Lower leg skin (tissue), 3 donors: ENCODE measurements around the gene TMED6.

ENCODE experiments used
- CTCF ChIP-seq, 3 donors: fragments of 450-650 bp; IDR thresholded peaks; one replicate each; pipeline ENCODE4 v1.5.1; 2016; ENCODE audit warnings: antibody characterized with exemption in 3 of 3, mild to moderate bottlenecking in 3 of 3, moderate library complexity in 2 of 3
- POLR2A ChIP-seq, 2 donors: fragments of 450-650 bp; IDR thresholded peaks; one replicate each; pipeline ENCODE4 v1.6.1; 2016 to 2017; ENCODE audit warnings: antibody characterized with exemption in 2 of 2, mild to moderate bottlenecking in 1 of 2, moderate library complexity in 1 of 2

- TF ChIP-seq CTCF (IDR thresholded peaks at IDR 0.05) (no peak), POLR2A (IDR thresholded peaks at IDR 0.05) (no peak)
Measured at GRCh38 chr16:69386596-69386995, 35.0 kb upstream of the TMED6 start.
